Fibroblast of pulmonary artery (primary cell): ENCODE data around the gene TERC.

Experiments
- DNase-seq: peaks from one replicate; pipeline ENCODE4 v3.0.0-alpha.2; 2010; ENCODE audit warnings: low read depth
- H3K4me3 ChIP-seq: replicated peaks from 2 replicates; pipeline ENCODE4 v1.5.1; 2011; ENCODE audit warnings: low read depth, mild to moderate bottlenecking, control low read depth, low read length, moderate library complexity
- CTCF ChIP-seq: IDR thresholded peaks from 2 replicates; pipeline ENCODE4 v1.5.1; 2011; ENCODE audit warnings: mild to moderate bottlenecking, control low read depth, low read length, inconsistent platforms; ENCODE audit errors: missing control alignments

TERC gene

GRCh38 chr3:169764882-169765612 is at the start of gene TERC:
Gene TERC, minus strand, starts transcription at chr3:169765060.
- peak; percentile 89 for DNase-seq
- peak within 1 kb of the TSS; percentile 71 for H3K4me3 ChIP-seq
- TF ChIP-seq CTCF = no peak

- H3K4me3 ChIP-seq = peak overlapping the region; percentile 22
- DNase-seq = peak; percentile 10
- TF ChIP-seq CTCF = peak; percentile 22
Measured at GRCh38 chr3:169813757-169814517, 49.1 kb upstream of the TERC start.

GRCh38 chr3:169813278-169813677 is 48.4 kb upstream of the TERC start:
- no peak for DNase-seq
- peak overlapping the region; percentile 22 for H3K4me3 ChIP-seq
- no peak for TF ChIP-seq CTCF

- peak; percentile 72 for DNase-seq
- H3K4me3 ChIP-seq = peak within 1 kb of the TSS; percentile 52
- TF ChIP-seq CTCF = no peak
Measured at GRCh38 chr3:169812332-169813235, 47.7 kb upstream of the TERC start, which contains the start of the genes LRRC34 and LRRIQ4. Gene LRRC34, minus strand, starts transcription at chr3:169812904. Its CDS starts 356 bp downstream, at chr3:169812548. Gene LRRIQ4, plus strand, starts transcription at chr3:169812870. Its CDS starts 9,052 bp downstream, at chr3:169821922.

GRCh38 chr3:169811631-169812331 is 46.9 kb upstream of the TERC start:
- no peak for TF ChIP-seq CTCF
- peak; percentile 73 for DNase-seq
- H3K4me3 ChIP-seq = peak overlapping the region; percentile 52

GRCh38 chr3:169809230-169809795 is 44.5 kb upstream of the TERC start:
- no peak overlapping the region for H3K4me3 ChIP-seq
- no peak for TF ChIP-seq CTCF
- DNase-seq = no peak
